HepG2 (cell line): ENCODE measurements around the gene EML2. TPM values are rescaled to one million over a fixed set of nuclear protein-coding genes. Genes with fewer than 3 reads are reported as not detected.

Experiments used
- PITX1 ChIP-seq: sonication (generic); formaldehyde crosslinking; IDR thresholded peaks from 2 replicates; pipeline ENCODE4 v1.5.1; 2020; ENCODE audit warnings: mild to moderate bottlenecking, missing genetic modification reagents
- RCOR2 ChIP-seq: IDR thresholded peaks from 2 replicates; pipeline ENCODE4 v1.6.1; 2016; ENCODE audit warnings: missing biosample characterization, missing genetic modification reagents
- REXO4 ChIP-seq: sonication (generic); formaldehyde crosslinking; IDR thresholded peaks from 2 replicates; pipeline ENCODE4 v1.8.0; 2022; ENCODE audit warnings: missing genetic modification reagents, mild to moderate bottlenecking, borderline replicate concordance
- TBP ChIP-seq: sonication (generic); formaldehyde crosslinking; IDR thresholded peaks from 2 replicates; pipeline ENCODE4 v1.5.0; 2020; ENCODE audit warnings: missing genetic modification reagents
- ZNF232 ChIP-seq: sonication (generic); formaldehyde crosslinking; IDR thresholded peaks from 2 replicates; pipeline ENCODE4 v1.4.0; 2020; ENCODE audit warnings: missing genetic modification reagents, borderline replicate concordance
- ZNF562 ChIP-seq: sonication (generic); formaldehyde crosslinking; IDR thresholded peaks from 2 replicates; pipeline ENCODE4 v1.8.0; 2022; ENCODE audit warnings: missing genetic modification reagents, borderline replicate concordance
- ZNF644 ChIP-seq: IDR thresholded peaks from 2 replicates; pipeline ENCODE4 v1.6.1; 2016; ENCODE audit warnings: low read depth
- polyA plus RNA-seq, 8 experiments: library from polyadenylated mRNA; depleted of rRNA in 3 of 8; stranded (reverse) in 7 of 8; unstranded in 1 of 8; fragments of >200 nt; fragmentation: Illumina TruSeq in 4 of 8; extraction: Trizol in 4 of 8; gene quantifications; 2 replicates each; pipeline versions ENCODE4 v1.2.1 to v1.2.3, GENCODE V29; 2011 to 2016; ENCODE audit warnings: low read depth in 4 of 8, missing spikeins in 1 of 8, mixed read lengths in 1 of 8; ENCODE audit not compliant: insufficient read depth in 1 of 8
- total RNA-seq, 5 experiments: library from RNA; depleted of rRNA; stranded (reverse); fragments of >200 nt; fragmentation: Illumina TruSeq; extraction: Trizol; gene quantifications; 2 replicates each; pipeline ENCODE4 v1.2.3, GENCODE V29; 2016; ENCODE audit warnings: low read depth in 1 of 5
- TF ChIP-seq, protein P1 (sequence below): sonication (generic); formaldehyde crosslinking; IDR thresholded peaks from 2 replicates; pipeline ENCODE4 v1.4.0; 2020; ENCODE audit warnings: mild to moderate bottlenecking, missing genetic modification reagents
- TF ChIP-seq, protein P2 (sequence below): sonication (generic); formaldehyde crosslinking; IDR thresholded peaks from 2 replicates; pipeline ENCODE4 v1.5.1; 2020; ENCODE audit warnings: missing genetic modification reagents, mild to moderate bottlenecking, borderline replicate concordance
- TF ChIP-seq, protein P3 (sequence below): sonication (generic); formaldehyde crosslinking; IDR thresholded peaks from 2 replicates; pipeline ENCODE4 v1.5.1; 2020; ENCODE audit warnings: mild to moderate bottlenecking, missing genetic modification reagents, borderline replicate concordance
- TF ChIP-seq, protein P4 (sequence below): sonication (generic); formaldehyde crosslinking; IDR thresholded peaks from 2 replicates; pipeline ENCODE4 v1.5.1; 2020; ENCODE audit warnings: missing genetic modification reagents, mild to moderate bottlenecking, borderline replicate concordance
- TF ChIP-seq, protein P5 (sequence below): sonication (generic); formaldehyde crosslinking; IDR thresholded peaks from 2 replicates; pipeline ENCODE4 v1.4.0; 2020; ENCODE audit warnings: mild to moderate bottlenecking, missing genetic modification reagents, borderline replicate concordance

The EML2 gene
- total and polyA plus RNA-seq, 2 of the 13 experiments (the other 11 are each of a cell fraction or from before 2014, with no cell fraction given), result 7.3 to 12.9 TPM

DNA sequence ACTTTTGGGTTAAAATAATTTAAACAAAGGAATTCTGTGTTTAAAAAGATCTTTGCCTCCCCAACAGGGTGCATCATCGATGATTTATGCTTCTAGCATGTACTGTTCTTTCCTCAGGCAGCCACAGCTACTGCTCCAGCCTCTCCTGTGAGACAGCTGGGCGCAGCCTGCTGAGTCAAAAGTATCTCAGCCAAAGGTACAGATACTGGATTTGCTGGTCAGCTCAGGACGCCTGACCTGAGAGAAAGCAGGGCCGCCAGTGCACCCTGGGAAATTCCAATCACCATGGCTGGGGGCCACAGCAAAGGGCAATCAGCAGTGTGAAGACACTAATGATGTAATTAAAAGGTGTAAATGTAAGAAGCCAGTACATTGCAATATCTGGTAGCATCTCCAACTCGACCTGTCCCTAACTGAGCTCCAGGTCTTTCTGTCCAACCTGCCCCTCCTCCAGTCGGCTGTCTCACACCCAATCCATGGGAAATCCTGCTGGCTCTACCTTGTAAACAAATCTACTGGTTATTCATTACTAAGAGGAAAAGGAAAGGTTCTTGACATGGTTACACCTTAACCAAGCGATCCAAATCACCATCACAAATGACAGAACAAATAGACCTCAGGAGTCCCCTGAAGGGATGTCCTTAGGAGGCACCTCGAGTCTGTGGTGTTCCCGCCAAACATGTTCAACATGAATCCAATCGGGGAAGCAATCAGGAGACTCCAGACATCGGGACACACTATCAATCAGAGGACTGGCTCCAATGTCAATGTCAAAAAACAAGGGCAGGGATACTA is 61.9 kb downstream of the EML2 start (continued):
- TF ChIP-seq, protein P1, sequence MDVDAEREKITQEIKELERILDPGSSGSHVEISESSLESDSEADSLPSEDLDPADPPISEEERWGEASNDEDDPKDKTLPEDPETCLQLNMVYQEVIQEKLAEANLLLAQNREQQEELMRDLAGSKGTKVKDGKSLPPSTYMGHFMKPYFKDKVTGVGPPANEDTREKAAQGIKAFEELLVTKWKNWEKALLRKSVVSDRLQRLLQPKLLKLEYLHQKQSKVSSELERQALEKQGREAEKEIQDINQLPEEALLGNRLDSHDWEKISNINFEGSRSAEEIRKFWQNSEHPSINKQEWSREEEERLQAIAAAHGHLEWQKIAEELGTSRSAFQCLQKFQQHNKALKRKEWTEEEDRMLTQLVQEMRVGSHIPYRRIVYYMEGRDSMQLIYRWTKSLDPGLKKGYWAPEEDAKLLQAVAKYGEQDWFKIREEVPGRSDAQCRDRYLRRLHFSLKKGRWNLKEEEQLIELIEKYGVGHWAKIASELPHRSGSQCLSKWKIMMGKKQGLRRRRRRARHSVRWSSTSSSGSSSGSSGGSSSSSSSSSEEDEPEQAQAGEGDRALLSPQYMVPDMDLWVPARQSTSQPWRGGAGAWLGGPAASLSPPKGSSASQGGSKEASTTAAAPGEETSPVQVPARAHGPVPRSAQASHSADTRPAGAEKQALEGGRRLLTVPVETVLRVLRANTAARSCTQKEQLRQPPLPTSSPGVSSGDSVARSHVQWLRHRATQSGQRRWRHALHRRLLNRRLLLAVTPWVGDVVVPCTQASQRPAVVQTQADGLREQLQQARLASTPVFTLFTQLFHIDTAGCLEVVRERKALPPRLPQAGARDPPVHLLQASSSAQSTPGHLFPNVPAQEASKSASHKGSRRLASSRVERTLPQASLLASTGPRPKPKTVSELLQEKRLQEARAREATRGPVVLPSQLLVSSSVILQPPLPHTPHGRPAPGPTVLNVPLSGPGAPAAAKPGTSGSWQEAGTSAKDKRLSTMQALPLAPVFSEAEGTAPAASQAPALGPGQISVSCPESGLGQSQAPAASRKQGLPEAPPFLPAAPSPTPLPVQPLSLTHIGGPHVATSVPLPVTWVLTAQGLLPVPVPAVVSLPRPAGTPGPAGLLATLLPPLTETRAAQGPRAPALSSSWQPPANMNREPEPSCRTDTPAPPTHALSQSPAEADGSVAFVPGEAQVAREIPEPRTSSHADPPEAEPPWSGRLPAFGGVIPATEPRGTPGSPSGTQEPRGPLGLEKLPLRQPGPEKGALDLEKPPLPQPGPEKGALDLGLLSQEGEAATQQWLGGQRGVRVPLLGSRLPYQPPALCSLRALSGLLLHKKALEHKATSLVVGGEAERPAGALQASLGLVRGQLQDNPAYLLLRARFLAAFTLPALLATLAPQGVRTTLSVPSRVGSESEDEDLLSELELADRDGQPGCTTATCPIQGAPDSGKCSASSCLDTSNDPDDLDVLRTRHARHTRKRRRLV, result 0 out of 2 replicates have a peak, but pooled peaks have one; percentile 53
- TF ChIP-seq, protein P2, sequence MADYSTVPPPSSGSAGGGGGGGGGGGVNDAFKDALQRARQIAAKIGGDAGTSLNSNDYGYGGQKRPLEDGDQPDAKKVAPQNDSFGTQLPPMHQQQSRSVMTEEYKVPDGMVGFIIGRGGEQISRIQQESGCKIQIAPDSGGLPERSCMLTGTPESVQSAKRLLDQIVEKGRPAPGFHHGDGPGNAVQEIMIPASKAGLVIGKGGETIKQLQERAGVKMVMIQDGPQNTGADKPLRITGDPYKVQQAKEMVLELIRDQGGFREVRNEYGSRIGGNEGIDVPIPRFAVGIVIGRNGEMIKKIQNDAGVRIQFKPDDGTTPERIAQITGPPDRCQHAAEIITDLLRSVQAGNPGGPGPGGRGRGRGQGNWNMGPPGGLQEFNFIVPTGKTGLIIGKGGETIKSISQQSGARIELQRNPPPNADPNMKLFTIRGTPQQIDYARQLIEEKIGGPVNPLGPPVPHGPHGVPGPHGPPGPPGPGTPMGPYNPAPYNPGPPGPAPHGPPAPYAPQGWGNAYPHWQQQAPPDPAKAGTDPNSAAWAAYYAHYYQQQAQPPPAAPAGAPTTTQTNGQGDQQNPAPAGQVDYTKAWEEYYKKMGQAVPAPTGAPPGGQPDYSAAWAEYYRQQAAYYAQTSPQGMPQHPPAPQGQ (CRISPR knock-in tag), result no peak
- TF ChIP-seq, protein P3, sequence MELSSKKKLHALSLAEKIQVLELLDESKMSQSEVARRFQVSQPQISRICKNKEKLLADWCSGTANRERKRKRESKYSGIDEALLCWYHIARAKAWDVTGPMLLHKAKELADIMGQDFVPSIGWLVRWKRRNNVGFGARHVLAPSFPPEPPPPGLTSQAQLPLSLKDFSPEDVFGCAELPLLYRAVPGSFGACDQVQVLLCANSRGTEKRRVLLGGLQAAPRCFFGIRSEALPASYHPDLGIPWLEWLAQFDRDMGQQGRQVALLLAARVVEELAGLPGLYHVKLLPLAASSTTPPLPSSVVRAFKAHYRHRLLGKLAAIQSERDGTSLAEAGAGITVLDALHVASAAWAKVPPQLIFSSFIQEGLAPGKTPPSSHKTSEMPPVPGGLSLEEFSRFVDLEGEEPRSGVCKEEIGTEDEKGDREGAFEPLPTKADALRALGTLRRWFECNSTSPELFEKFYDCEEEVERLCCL (CRISPR knock-in tag), result no peak
- no peak for TF ChIP-seq REXO4 (CRISPR knock-in tag)
- TF ChIP-seq, protein P4, sequence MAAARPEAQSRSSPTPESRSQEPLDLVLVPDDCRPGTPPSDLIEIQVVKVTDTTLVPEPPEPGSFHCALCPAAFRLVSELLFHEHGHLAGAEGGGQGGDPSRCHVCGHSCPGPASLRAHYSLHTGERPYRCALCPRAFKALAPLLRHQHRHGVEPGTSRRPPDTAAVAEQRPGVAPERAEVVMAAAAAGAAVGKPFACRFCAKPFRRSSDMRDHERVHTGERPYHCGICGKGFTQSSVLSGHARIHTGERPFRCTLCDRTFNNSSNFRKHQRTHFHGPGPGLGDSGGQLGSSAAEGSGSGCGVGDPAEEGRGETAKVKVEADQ (CRISPR knock-in tag), result 0 out of 2 replicates have a peak, but pooled peaks have one; percentile 59
- peak; percentile 30; the same call in 1 of the 2 replicates for TF ChIP-seq PITX1 (CRISPR knock-in tag)
- no peak for TF ChIP-seq ZNF232 (CRISPR knock-in tag)
- TF ChIP-seq, protein P5, sequence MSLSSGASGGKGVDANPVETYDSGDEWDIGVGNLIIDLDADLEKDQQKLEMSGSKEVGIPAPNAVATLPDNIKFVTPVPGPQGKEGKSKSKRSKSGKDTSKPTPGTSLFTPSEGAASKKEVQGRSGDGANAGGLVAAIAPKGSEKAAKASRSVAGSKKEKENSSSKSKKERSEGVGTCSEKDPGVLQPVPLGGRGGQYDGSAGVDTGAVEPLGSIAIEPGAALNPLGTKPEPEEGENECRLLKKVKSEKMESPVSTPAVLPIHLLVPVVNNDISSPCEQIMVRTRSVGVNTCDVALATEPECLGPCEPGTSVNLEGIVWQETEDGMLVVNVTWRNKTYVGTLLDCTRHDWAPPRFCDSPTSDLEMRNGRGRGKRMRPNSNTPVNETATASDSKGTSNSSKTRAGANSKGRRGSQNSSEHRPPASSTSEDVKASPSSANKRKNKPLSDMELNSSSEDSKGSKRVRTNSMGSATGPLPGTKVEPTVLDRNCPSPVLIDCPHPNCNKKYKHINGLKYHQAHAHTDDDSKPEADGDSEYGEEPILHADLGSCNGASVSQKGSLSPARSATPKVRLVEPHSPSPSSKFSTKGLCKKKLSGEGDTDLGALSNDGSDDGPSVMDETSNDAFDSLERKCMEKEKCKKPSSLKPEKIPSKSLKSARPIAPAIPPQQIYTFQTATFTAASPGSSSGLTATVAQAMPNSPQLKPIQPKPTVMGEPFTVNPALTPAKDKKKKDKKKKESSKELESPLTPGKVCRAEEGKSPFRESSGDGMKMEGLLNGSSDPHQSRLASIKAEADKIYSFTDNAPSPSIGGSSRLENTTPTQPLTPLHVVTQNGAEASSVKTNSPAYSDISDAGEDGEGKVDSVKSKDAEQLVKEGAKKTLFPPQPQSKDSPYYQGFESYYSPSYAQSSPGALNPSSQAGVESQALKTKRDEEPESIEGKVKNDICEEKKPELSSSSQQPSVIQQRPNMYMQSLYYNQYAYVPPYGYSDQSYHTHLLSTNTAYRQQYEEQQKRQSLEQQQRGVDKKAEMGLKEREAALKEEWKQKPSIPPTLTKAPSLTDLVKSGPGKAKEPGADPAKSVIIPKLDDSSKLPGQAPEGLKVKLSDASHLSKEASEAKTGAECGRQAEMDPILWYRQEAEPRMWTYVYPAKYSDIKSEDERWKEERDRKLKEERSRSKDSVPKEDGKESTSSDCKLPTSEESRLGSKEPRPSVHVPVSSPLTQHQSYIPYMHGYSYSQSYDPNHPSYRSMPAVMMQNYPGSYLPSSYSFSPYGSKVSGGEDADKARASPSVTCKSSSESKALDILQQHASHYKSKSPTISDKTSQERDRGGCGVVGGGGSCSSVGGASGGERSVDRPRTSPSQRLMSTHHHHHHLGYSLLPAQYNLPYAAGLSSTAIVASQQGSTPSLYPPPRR, result peak; percentile 58
- no peak for TF ChIP-seq ZNF562 (CRISPR knock-in tag)
- no peak for TF ChIP-seq TBP
- TF ChIP-seq RCOR2 (CRISPR knock-in tag), result 0 out of 2 replicates have a peak, but pooled peaks have one; percentile 9
- no peak for TF ChIP-seq ZNF644 (CRISPR knock-in tag)
